WTC11 (cell line): Measurements from ENCODE around the gene ASB11. TPM values are rescaled to one million over a fixed set of nuclear protein-coding genes. Genes with fewer than 3 reads are reported as not detected.

Source experiments
- ATAC-seq: fragments of 200-7000 bp; cut with Tn5 transposase; 2 replicates; pipeline ENCODE4 v1.10.0; 2021; ENCODE audit warnings: mild to moderate bottlenecking, moderate library complexity
- CTCF ChIA-PET: fragments of 300-600 bp; sonication (Branson Sonifier 250); formaldehyde crosslinking; loops from one replicate; lab custom pipeline; 2021; ENCODE audit warnings: antibody characterized with exemption; lab: Charles Lee
- POLR2A ChIA-PET: fragments of 350-600 bp; sonication (Branson Sonifier 250); formaldehyde crosslinking; loops from one replicate; lab custom pipeline; 2021; ENCODE audit warnings: antibody characterized with exemption; lab: Charles Lee
- DNase-seq: peaks from one replicate; pipeline ENCODE4 v3.0.0; 2021; ENCODE audit warnings: low spot score
- H3K27ac Mint-ChIP-seq: 2 replicates; pipeline ENCODE4 v1.8.0; 2021; ENCODE audit warnings: mixed read lengths
- H3K27me3 Mint-ChIP-seq: 2 replicates; pipeline ENCODE4 v1.8.0; 2021; ENCODE audit warnings: low read depth, mild to moderate bottlenecking, moderate library complexity, mixed read lengths
- H3K36me3 Mint-ChIP-seq: 2 replicates; pipeline ENCODE4 v1.8.0; 2021; ENCODE audit warnings: mixed read lengths
- H3K4me1 Mint-ChIP-seq: 2 replicates; pipeline ENCODE4 v1.8.0; 2022; ENCODE audit warnings: mixed read lengths
- H3K4me3 Mint-ChIP-seq: 2 replicates; pipeline ENCODE4 v1.8.0; 2021; ENCODE audit warnings: mild to moderate bottlenecking, moderate library complexity, mixed read lengths
- H3K9me3 Mint-ChIP-seq: 2 replicates; pipeline ENCODE4 v1.8.0; 2021; ENCODE audit warnings: mixed read lengths
- ATF2 ChIP-seq: sonication (generic); formaldehyde crosslinking; IDR thresholded peaks from 2 replicates; pipeline ENCODE4 v1.8.1; 2022; ENCODE audit warnings: low read depth, missing genetic modification reagents, borderline replicate concordance
- CTCF ChIP-seq: fragments of 200-600 bp; IDR thresholded peaks from 2 replicates; pipeline ENCODE4 v1.8.0; 2022; ENCODE audit warnings: antibody characterized with exemption
- E2F1 ChIP-seq: sonication (generic); formaldehyde crosslinking; IDR thresholded peaks from 2 replicates; pipeline ENCODE4 v1.8.0; 2022; ENCODE audit warnings: mild to moderate bottlenecking, missing genetic modification reagents
- ELF4 ChIP-seq: sonication (generic); formaldehyde crosslinking; IDR thresholded peaks from 2 replicates; pipeline ENCODE4 v1.8.1; 2022; ENCODE audit warnings: low read depth, mild to moderate bottlenecking, moderate library complexity, missing genetic modification reagents
- EMX1 ChIP-seq: fragments of 250-450 bp; sonication (Bioruptor Pico); IDR thresholded peaks from 2 replicates; pipeline ENCODE4 v1.8.0; 2021; ENCODE audit warnings: mild to moderate bottlenecking
- FOXP1 ChIP-seq: sonication (generic); formaldehyde crosslinking; IDR thresholded peaks from 2 replicates; pipeline ENCODE4 v1.8.0; 2022; ENCODE audit warnings: missing genetic modification reagents, mild to moderate bottlenecking, moderate library complexity, borderline replicate concordance
- FOXP4 ChIP-seq: sonication (generic); formaldehyde crosslinking; IDR thresholded peaks from 2 replicates; pipeline ENCODE4 v1.8.0; 2022; ENCODE audit warnings: mild to moderate bottlenecking, missing genetic modification reagents
- GRHL2 ChIP-seq: fragments of 250-450 bp; sonication (Bioruptor Pico); IDR thresholded peaks from 2 replicates; pipeline ENCODE4 v1.8.0; 2022; ENCODE audit warnings: mild to moderate bottlenecking, moderate library complexity; ENCODE audit not compliant: insufficient replicate concordance, severe bottlenecking
- GTF2I ChIP-seq: fragments of 250-450 bp; sonication (Bioruptor Pico); conservative IDR thresholded peaks from 2 replicates; pipeline ENCODE4 v1.4.0; 2021; ENCODE audit warnings: mild to moderate bottlenecking
- IRF1 ChIP-seq: sonication (generic); formaldehyde crosslinking; IDR thresholded peaks from 2 replicates; pipeline ENCODE4 v1.8.0; 2023; ENCODE audit warnings: missing genetic modification reagents
- IRF2 ChIP-seq: sonication (generic); formaldehyde crosslinking; IDR thresholded peaks from 2 replicates; pipeline ENCODE4 v1.8.0; 2022; ENCODE audit warnings: low read depth, missing genetic modification reagents, borderline replicate concordance
- KAT7 ChIP-seq: sonication (generic); formaldehyde crosslinking; IDR thresholded peaks from 2 replicates; pipeline ENCODE4 v1.8.1; 2023; ENCODE audit warnings: missing genetic modification reagents, mild to moderate bottlenecking, borderline replicate concordance
- MLX ChIP-seq: sonication (generic); formaldehyde crosslinking; IDR thresholded peaks from 2 replicates; pipeline ENCODE4 v1.8.1; 2023; ENCODE audit warnings: mild to moderate bottlenecking, missing genetic modification reagents, moderate library complexity
- NR2C2 ChIP-seq: sonication (generic); formaldehyde crosslinking; IDR thresholded peaks from 2 replicates; pipeline ENCODE4 v1.8.0; 2022; ENCODE audit warnings: mild to moderate bottlenecking, missing genetic modification reagents
- OVOL2 ChIP-seq: fragments of 250-450 bp; sonication (Bioruptor Pico); IDR thresholded peaks from 2 replicates; pipeline ENCODE4 v1.9.0; 2021; ENCODE audit warnings: mild to moderate bottlenecking, borderline replicate concordance
- RORB ChIP-seq: fragments of 250-450 bp; sonication (Bioruptor Pico); IDR thresholded peaks from 2 replicates; pipeline ENCODE4 v1.9.0; 2021; ENCODE audit warnings: mild to moderate bottlenecking
- TCF7 ChIP-seq: sonication (generic); formaldehyde crosslinking; IDR thresholded peaks from 2 replicates; pipeline ENCODE4 v1.8.0; 2022; ENCODE audit warnings: mild to moderate bottlenecking, low read depth, missing genetic modification reagents, moderate library complexity
- TEAD4 ChIP-seq: sonication (generic); formaldehyde crosslinking; IDR thresholded peaks from 2 replicates; pipeline ENCODE4 v1.8.0; 2022; ENCODE audit warnings: mild to moderate bottlenecking, missing genetic modification reagents
- TP53 ChIP-seq: sonication (generic); formaldehyde crosslinking; IDR thresholded peaks from 2 replicates; pipeline ENCODE4 v1.8.1; 2023; ENCODE audit warnings: mild to moderate bottlenecking, missing genetic modification reagents
- ZNF138 ChIP-seq: sonication (generic); formaldehyde crosslinking; conservative IDR thresholded peaks from 2 replicates; pipeline ENCODE4 v1.8.1; 2022; ENCODE audit warnings: mild to moderate bottlenecking, moderate library complexity, missing genetic modification reagents
- ZNF219 ChIP-seq: sonication (generic); formaldehyde crosslinking; IDR thresholded peaks from 2 replicates; pipeline ENCODE4 v1.8.0; 2023; ENCODE audit warnings: missing genetic modification reagents, mild to moderate bottlenecking, borderline replicate concordance
- ZNF263 ChIP-seq: sonication (generic); formaldehyde crosslinking; IDR thresholded peaks from 2 replicates; pipeline ENCODE4 v1.8.1; 2022; ENCODE audit warnings: low read depth, mild to moderate bottlenecking, moderate library complexity, missing genetic modification reagents
- total RNA-seq: library from RNA; stranded (reverse); gene quantifications from 3 replicates; pipeline ENCODE4 v1.2.3, GENCODE V29; 2021

The ASB11 gene
- total RNA-seq, 1 experiment from 2014 or later, result not detected

- TF ChIP-seq RORB (CRISPR knock-in tag) (no peak), EMX1 (CRISPR knock-in tag) (no peak), GTF2I (CRISPR knock-in tag) (no peak)
Measured at GRCh38 chrX:15299941-15300851, 15.2 kb downstream of the ASB11 start (continued).

- DNase-seq (no peak), ATAC-seq (no peak)
- no peaks in the 10 kb centered on the region for H3K9me3 Mint-ChIP-seq
- ChIA-PET CTCF (no interaction called here), POLR2A (no interaction called here)
- H3K4me1 Mint-ChIP-seq, result peaks cover 9% of the 10 kb centered on the region
- H3K36me3 Mint-ChIP-seq, result no peaks in the 10 kb centered on the region
- no peaks in the 10 kb centered on the region; the same call in 1 of the 2 replicates for H3K27me3 Mint-ChIP-seq
- H3K27ac Mint-ChIP-seq, result no peak overlapping the region
- TF ChIP-seq IRF1 (CRISPR knock-in tag) (no peak), RORB (CRISPR knock-in tag) (no peak), FOXP1 (CRISPR knock-in tag) (no peak), TEAD4 (CRISPR knock-in tag) (no peak), GRHL2 (CRISPR knock-in tag) (no peak), ELF4 (CRISPR knock-in tag) (no peak), TP53 (CRISPR knock-in tag) (no peak), ZNF138 (no peak), TCF7 (CRISPR knock-in tag) (no peak), MLX (CRISPR knock-in tag) (no peak), FOXP4 (CRISPR knock-in tag) (no peak), E2F1 (CRISPR knock-in tag) (no peak), CTCF (no peak), ZNF219 (CRISPR knock-in tag) (no peak), IRF2 (CRISPR knock-in tag) (no peak), ZNF263 (no peak), NR2C2 (CRISPR knock-in tag) (no peak), ATF2 (no peak), OVOL2 (CRISPR knock-in tag) (no peak), KAT7 (CRISPR knock-in tag) (no peak)
- H3K4me3 Mint-ChIP-seq, result no peak overlapping the region
Measured at GRCh38 chrX:15298780-15299179, 16.7 kb downstream of the ASB11 start.
